ENCODE results near the gene PDIK1L.

Gene PDIK1L

DNA sequence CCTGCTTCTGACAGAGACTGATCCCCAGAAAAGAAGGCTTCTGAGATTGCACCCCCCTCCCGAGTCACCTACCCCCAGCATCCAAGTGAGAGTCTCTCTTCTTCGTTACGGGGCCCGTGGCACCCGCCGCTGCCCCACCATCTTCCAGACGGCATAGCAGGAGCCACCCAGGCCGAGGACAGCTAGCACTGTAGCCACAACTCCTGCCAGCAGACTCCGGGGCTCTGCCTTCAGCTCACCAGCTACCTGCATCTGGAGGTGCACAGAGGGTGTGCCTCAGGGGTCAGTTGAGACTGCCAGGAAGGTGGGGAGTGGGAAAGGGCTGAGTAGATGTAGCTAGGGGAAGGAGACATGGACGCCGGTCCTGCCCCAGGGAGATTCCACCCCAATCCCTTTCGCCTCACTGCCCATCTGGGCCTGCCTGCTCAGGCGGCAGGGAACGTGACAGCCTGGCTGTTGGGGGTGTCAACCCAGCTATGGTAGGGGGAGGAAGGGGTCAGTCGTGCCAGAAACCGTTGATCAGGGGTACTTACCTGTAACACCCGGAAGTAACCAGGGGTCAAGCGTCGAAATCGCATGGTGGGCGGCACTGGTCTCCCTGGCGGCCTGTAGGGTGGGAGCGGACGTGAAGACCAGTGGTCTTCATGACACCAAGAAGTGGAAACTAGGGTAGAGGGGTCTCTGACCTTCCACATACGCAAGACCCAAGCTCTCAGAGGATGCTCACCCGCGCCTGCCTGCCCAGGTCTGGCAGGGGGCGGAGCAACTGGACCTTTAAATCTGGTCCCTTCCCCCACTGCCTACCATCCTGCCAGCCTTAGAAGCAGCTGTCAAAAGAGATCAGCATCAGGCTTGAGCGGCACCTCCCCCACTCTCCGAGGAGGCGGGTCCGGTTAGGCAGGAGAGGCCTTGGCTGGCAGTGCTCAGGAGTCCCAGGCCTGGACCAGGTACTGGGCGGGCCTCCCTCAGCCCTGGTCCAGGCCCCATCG is 59.8 kb downstream of the PDIK1L start, which contains the start of gene ZNF593OS:
ZNF593OS (minus strand) TSS at position 749 of the 989 bp plus-strand sequence; CDS start at position 578, 171 bp downstream.
- no peak for DNase-seq (ENCODE audit: low spot score)

Measured in putamen (tissue), 1 donor.